ENCODE measurements around the gene ERC2. TPM values are rescaled to one million over a fixed set of nuclear protein-coding genes. Genes with fewer than 3 reads are reported as not detected.
A peak's percentile ranks its signal among the peaks of the same experiment; 100 is the strongest.

The ERC2 gene
- total RNA-seq, 2 donors from 2014 or later = 0.14 TPM; not detected in 1

DNA sequence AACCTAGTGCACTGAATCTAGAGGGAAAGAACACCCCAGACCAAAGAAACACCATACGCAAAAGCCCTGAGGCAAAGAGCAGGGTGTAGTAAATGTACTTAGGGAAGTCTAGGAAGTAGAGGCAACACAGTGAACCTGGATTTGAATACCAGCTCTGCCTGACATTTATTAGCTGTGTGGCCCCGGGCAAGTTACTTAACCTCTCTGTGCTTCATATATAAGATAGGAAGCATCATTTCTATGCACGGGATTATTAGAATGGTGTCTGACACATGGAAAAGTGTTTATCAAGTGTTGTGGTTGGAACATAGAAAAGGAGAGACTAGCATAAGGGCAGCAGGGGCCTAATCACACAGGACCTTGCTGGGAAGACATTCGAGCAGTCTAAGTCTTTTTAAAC is 132.2 kb downstream of the ERC2 start:
- intact Hi-C loops (cut with DNase I, micrococcal nuclease) = no loop called here
- ATAC-seq (no peak), DNase-seq (no peak)

DNA sequence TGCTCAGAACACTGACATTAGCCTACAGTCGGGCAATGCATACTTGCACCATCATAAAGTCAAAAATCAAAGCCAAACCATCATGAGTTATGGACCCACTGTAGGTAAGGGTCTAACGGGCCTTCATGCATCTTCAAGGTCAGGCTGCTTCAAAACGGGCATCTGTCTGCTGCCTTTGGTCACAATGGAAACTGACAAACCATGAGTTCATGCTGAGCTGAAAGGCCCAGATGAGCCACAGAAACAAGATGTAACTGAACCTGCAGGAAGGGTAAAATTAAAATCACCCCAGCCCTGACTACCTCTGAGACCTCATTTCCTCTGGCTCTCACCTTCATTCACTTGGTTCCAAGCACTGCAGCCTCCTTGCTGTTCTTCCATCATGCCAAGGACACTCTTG is 143.8 kb downstream of the ERC2 start:
- ATAC-seq = no peak
- intact Hi-C loops (cut with DNase I, micrococcal nuclease) = no loop called here
- DNase-seq = no peak

GRCh38 chr3:56323986-56324420 is 144.3 kb downstream of the ERC2 start:
- intact Hi-C loops (cut with DNase I, micrococcal nuclease) = no loop called here
- DNase-seq = no peak
- ATAC-seq = no peak

DNA sequence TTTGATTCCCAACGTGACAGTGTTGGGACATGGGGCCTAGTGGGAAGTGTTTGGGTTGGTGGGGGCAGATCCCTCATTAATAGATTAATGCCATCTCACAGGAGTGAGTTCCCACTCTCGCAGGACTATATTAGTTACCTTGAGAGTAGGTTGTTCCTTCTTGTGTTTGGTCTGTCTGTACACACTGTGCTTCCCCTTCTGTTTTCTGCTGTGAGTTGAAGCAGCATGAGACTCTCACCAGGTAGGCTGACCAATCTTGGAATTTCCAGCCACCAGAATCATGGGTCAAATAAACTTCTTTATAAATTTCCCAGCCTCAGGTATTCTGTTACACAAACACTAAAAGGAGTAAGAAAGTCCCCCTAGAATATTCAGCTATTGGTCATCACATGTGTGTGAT is 145.4 kb downstream of the ERC2 start:
- intact Hi-C loops (cut with DNase I, micrococcal nuclease) = no loop called here
- no peak for ATAC-seq
- DNase-seq = no peak

DNA sequence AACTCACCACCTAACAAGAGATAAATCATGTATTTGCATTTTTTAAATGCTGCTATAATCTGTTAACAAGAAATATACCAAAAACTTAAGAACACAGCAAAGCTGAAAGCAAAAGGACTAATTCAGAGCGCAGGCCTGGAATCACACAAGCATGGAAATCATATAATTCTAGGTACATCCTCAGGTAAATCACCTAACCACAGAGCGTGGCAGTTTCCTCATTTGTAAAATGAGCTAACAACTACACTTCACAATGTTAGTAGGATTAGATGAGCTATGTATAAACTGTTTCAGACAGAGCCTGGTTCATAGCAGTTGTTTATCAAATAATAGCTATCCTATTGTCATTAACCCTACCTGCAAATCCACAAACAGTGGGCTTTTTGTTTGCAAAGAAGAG is 146.4 kb downstream of the ERC2 start:
- intact Hi-C loops (cut with DNase I, micrococcal nuclease) = no loop called here
- ATAC-seq = no peak

DNA sequence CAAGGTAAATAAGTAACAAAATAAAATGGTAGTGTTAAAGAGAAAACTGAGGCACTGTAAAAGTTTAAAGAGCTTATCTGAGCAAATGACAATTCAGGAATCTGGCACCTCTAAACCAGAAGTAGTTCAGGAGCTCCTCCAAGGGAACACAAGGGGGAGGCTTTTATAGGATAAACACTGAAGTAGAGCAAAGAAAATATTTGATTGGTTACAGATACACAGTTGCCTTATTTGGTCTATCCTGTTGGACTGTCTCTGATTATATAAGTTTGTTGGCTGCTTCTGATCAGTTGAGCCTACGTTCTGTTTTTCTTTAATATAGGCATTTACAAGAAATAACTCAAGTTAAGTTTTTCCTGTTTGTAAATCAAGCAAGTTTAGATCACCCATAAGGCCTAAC is 146.9 kb downstream of the ERC2 start:
- intact Hi-C loops (cut with DNase I, micrococcal nuclease) = no loop called here
- ATAC-seq (no peak), DNase-seq (no peak)

More for the DNA sequence above, 146.4 kb downstream of the ERC2 start:
- no peak for DNase-seq

DNA sequence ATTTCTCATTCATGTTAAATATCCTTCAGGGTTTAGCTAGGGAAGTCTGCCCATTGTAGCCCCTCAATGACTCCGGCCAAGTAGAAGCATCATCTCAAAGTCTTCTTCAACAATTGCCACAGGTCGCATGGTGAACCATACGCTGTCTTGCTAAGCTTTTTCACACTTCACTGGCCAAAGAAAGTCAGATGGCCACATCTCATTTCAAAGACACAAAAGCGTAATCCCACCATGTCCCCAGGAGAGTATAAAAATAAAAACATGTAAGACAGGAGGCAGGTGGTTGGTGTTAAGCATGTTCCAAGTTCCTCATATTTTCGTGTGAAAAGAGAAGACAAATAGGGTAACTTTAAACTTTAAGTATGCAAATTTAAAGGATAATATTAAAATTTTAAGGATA is 147.4 kb downstream of the ERC2 start:
- no peak for DNase-seq
- intact Hi-C loops (cut with DNase I, micrococcal nuclease) = no loop called here

GRCh38 chr3:56318891-56319290 is 149.4 kb downstream of the ERC2 start:
- DNase-seq (no peak), ATAC-seq (no peak)
- intact Hi-C loops (cut with DNase I, micrococcal nuclease) = no loop called here

More for the DNA sequence above, 147.4 kb downstream of the ERC2 start:
- ATAC-seq = no peak

- DNase-seq (no peak), ATAC-seq (no peak)
- intact Hi-C loops (cut with DNase I, micrococcal nuclease) = no loop called here
Measured at GRCh38 chr3:56316944-56317343, 151.3 kb downstream of the ERC2 start.

GRCh38 chr3:56314842-56315241 is 153.4 kb downstream of the ERC2 start:
- DNase-seq = no peak
- intact Hi-C loops (cut with DNase I, micrococcal nuclease) = no loop called here
- no peak for ATAC-seq

DNA sequence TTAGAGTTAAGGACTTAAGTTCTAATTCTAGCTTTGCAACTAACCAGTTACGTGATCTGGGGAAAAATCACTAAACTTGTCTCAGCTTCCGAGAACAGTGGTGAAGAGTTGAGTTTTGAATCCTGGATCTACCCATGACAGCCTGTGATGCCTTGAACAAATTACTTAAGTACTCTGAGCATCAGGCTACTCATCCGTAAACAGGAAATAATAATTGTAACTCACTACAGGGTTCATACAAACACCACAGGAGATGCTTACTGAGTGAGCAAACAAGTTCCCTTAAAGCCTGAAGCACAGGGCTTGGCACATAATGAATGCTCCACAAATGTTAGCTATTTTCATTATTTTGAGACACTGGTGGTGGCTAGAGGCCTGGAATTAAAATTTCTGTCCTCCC is 158.8 kb downstream of the ERC2 start:
- ATAC-seq (no peak), DNase-seq (no peak)
- intact Hi-C loops (cut with DNase I, micrococcal nuclease) = no loop called here

GRCh38 chr3:56308471-56308870 is 159.8 kb downstream of the ERC2 start:
- no peak for DNase-seq
- intact Hi-C loops (cut with DNase I, micrococcal nuclease) = no loop called here
- no peak for ATAC-seq

DNA sequence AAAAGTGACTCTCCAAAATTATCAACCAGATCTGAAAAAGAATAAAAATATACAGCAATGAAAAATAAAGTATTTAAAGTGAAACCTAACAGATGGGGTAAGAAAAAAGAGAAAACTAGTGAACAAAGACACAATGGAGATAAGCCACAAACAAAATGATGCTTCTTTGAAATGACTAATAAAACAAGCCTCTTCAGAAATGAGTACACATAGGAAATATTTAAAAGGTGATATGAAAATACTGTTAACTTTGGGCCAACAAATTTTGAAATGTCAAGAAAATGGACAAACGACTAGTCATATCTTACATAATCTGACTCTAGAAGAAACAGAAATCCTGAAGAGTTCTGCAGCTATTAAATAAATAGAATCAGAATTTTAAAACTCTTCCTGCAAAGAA is 164.2 kb downstream of the ERC2 start:
- intact Hi-C loops (cut with DNase I, micrococcal nuclease) = no loop called here
- DNase-seq (no peak), ATAC-seq (no peak)

GRCh38 chr3:56303487-56303886 is 164.8 kb downstream of the ERC2 start:
- intact Hi-C loops (cut with DNase I, micrococcal nuclease) = no loop called here
- DNase-seq (no peak), ATAC-seq (peak; percentile 80)

GRCh38 chr3:56302417-56302816 is 165.8 kb downstream of the ERC2 start:
- DNase-seq (no peak), ATAC-seq (no peak)
- intact Hi-C loops (cut with DNase I, micrococcal nuclease) = no loop called here

GRCh38 chr3:56297281-56297840 is 170.9 kb downstream of the ERC2 start:
- ATAC-seq (no peak), DNase-seq (no peak)
- intact Hi-C loops (cut with DNase I, micrococcal nuclease) = no loop called here

DNA sequence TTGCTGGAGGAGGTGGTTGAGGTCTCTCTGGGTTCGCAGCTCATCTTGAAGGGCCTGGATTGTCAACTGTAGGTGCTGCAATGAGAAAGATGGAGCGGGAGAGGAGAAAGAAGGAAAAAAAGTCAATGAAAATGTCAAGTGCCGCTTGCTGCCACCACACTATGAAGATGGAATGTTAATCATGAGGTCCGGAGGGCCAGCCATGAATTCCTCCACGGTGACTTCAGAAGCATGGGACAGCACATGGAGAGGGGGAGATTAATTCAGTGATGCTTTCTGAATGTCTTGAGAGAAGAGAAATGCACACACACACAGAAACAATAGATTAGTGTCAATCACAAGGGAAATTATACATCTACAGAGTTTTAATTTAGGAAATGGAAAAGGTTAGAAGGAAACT is 171.9 kb downstream of the ERC2 start:
- intact Hi-C loops (cut with DNase I, micrococcal nuclease) = no loop called here
- no peak for ATAC-seq

DNA sequence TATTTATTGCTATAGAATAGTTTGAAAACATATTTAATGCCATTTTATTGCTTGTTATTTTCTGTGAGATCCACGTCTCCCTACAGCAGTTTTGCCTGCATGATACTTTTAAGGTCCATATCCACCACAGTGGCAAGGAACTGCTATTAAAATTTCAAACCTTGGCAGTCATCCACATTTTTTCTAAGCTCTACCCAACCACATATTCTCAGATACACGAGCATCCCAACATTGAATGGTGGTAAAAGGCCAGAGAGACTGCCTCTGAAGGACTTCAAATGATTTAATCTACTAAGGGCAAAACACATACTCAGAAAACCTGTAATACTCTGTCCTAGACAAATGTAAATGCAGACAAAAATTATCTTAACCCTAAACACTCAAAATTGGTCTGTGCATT is 173.1 kb downstream of the ERC2 start:
- intact Hi-C loops (cut with DNase I, micrococcal nuclease) = no loop called here
- no peak for ATAC-seq

More for the DNA sequence above, 171.9 kb downstream of the ERC2 start:
- no peak for DNase-seq

GRCh38 chr3:56294286-56294685 is 174.0 kb downstream of the ERC2 start:
- intact Hi-C loops (cut with DNase I, micrococcal nuclease) = no loop called here
- ATAC-seq (no peak), DNase-seq (no peak)

More for the DNA sequence above, 173.1 kb downstream of the ERC2 start:
- no peak for DNase-seq

DNA sequence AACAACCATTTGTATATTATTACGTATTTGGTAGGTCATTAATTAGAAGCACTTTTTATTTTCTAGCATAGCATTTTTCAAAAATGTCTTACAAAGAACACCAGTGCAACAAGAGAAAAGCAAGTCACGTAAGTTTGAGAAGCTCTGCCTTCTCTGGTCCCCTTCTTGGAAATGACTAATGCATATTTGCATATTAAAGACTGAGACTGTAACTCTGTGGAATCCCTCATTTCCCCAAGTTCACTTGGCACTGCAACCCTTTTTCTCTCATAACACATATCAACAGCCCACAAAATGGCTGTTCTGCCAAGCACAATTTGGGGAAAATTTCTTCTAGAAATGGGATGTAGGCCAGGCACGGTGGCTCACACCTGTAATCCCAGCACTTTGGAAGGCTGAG is 176.3 kb downstream of the ERC2 start:
- ATAC-seq (no peak), DNase-seq (no peak)
- intact Hi-C loops (cut with DNase I, micrococcal nuclease) = no loop called here

GRCh38 chr3:56291244-56291680 is 177.0 kb downstream of the ERC2 start:
- ATAC-seq (no peak), DNase-seq (no peak)
- intact Hi-C loops (cut with DNase I, micrococcal nuclease) = no loop called here
